GM12891 (cell line): ENCODE data around the gene ALKBH1.
"Not testable (repeated sequence)": the region's sequence is repeated elsewhere in the genome, so short reads cannot be mapped to it uniquely, and the experiment has no call there.

Experiments
- DNase-seq: peaks from one replicate; pipeline ENCODE4 v3.0.0; 2011; ENCODE audit warnings: low spot score; ENCODE audit not compliant: insufficient read length
- FAIRE-seq: peaks from 2 replicates; lab custom pipeline; 2011; peaks lifted over from hg19 to GRCh38; lab: Jason Lieb, UNC
- PAX5 ChIP-seq: IDR thresholded peaks from 2 replicates; pipeline ENCODE4 v1.6.1; 2011; ENCODE audit warnings: low read length, moderate library complexity, mild to moderate bottlenecking; ENCODE audit not compliant: insufficient read depth, severe bottlenecking
- POLR2A ChIP-seq: IDR thresholded peaks from 2 replicates; pipeline ENCODE4 v1.6.1; 2011; ENCODE audit warnings: low read depth, low read length, control low read depth
- POLR2AphosphoS5 ChIP-seq: IDR thresholded peaks from 2 replicates; pipeline ENCODE4 v1.6.1; 2011; ENCODE audit warnings: low read depth, low read length, control low read depth
- POU2F2 ChIP-seq: IDR thresholded peaks from 2 replicates; pipeline ENCODE4 v1.6.1; 2011; ENCODE audit warnings: low read depth, mild to moderate bottlenecking, control low read depth, low read length, moderate library complexity
- SPI1 ChIP-seq: IDR thresholded peaks from 2 replicates; pipeline ENCODE4 v1.6.1; 2011; ENCODE audit warnings: low read depth, low read length, control low read depth
- TAF1 ChIP-seq: IDR thresholded peaks from 2 replicates; pipeline ENCODE4 v1.6.1; 2011; ENCODE audit warnings: low read depth, low read length, control low read depth

The ALKBH1 gene

GRCh38 chr14:77648520-77649200 lies 59.2 kb downstream of the ALKBH1 start:
- DNase-seq (no peak), FAIRE-seq (no peak)
- TF ChIP-seq TAF1 (no peak), POLR2AphosphoS5 (no peak), POLR2A (no peak), SPI1 (no peak), POU2F2 (no peak), PAX5 (no peak)

- DNase-seq (no peak), FAIRE-seq (no peak)
- no peak for TF ChIP-seq POLR2AphosphoS5
- no peak for TF ChIP-seq TAF1
- TF ChIP-seq POLR2A, result no peak
- TF ChIP-seq POU2F2, result no peak
- TF ChIP-seq SPI1, result no peak
- no peak for TF ChIP-seq PAX5
These were observed 60.0 kb downstream of the ALKBH1 start for GRCh38 chr14:77647853-77648252.

DNA sequence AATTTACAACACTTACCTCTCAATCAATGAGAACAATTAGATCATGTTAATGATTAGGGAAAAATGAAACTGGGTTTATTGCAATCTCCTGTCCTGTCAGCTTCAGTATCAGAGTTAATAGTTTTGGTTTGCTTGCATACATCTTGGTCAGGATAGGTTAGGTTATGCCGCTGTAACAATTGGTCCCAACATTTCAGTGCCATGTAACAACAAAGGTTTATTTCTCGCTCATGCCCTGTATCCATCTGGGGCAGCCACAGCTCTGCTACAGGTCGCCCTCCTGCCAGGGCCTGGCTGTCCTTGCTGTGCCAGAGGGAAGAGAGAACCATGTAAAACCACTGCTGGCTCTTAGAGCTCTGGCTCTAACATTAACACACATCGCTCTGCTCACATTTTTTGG lies 60.9 kb downstream of the ALKBH1 start:
- FAIRE-seq, result no peak
- TF ChIP-seq POLR2AphosphoS5, result no peak
- DNase-seq, result no peak

DNA sequence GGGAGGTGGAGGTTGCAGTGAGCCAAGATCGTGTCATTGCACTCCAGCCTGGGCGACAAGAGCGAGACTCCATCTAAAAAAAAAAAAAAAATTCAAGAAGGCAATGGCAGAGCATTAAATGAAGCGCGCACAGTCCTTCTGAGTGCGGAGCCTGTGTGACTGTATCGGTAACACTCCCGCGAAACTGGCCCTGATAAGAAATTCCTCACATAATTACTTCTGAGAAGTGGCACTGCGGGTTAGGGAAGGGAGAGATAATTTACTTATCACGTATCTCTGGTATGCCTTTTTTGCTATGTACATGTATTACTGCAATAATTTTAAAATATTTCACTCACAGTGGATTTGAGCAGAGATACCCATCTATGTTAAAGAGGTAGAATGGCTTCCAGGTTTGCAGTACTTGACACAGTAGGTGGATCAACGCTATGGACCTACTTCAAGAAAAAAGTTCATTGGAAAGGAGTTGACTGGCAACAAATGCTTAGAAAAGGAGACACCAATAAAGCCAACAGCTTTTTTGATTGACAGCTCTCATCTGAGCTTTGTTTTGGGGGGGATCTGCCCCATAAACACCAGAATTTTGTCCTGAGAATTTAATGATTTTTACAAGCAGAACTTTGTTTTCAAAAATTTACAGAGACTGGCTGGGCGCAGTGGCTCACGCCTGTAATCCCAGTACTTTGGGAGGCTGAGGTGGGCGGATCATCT lies 62.1 kb downstream of the ALKBH1 start:
- TF ChIP-seq TAF1 (no peak), POU2F2 (no peak), SPI1 (no peak), PAX5 (no peak), POLR2AphosphoS5 (no peak), POLR2A (no peak)
- DNase-seq (no peak), FAIRE-seq (no peak)

DNA sequence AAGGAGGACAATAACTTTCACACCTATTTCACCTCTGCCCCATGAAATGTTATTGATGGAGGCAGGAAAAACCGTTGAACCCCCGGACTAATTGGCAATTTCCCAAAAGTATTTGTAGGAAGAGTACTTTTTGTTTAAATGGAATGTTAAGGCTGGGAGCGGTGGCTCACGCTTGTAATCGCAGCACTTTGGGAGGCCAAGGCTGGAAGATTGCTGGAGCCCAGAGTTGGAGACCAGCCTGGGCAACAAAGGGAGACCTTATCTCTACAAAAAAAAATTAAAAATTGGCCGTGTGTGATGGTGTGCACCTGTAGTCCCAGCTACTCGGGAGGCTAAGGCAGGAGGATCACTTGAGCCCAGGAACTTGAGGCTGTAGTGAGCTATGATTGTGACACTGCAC lies 65.4 kb downstream of the ALKBH1 start:
- no peak for FAIRE-seq
- no peak for TF ChIP-seq PAX5
- no peak for TF ChIP-seq TAF1
- TF ChIP-seq POU2F2, result no peak
- no peak for TF ChIP-seq SPI1
- TF ChIP-seq POLR2A, result no peak
- no peak for TF ChIP-seq POLR2AphosphoS5
- DNase-seq, result no peak

- no peak for DNase-seq
- no peak for TF ChIP-seq POLR2AphosphoS5
- TF ChIP-seq SPI1, result peak; percentile 81
- no peak for FAIRE-seq
These were observed 66.1 kb downstream of the ALKBH1 start for GRCh38 chr14:77641534-77642341.

DNA sequence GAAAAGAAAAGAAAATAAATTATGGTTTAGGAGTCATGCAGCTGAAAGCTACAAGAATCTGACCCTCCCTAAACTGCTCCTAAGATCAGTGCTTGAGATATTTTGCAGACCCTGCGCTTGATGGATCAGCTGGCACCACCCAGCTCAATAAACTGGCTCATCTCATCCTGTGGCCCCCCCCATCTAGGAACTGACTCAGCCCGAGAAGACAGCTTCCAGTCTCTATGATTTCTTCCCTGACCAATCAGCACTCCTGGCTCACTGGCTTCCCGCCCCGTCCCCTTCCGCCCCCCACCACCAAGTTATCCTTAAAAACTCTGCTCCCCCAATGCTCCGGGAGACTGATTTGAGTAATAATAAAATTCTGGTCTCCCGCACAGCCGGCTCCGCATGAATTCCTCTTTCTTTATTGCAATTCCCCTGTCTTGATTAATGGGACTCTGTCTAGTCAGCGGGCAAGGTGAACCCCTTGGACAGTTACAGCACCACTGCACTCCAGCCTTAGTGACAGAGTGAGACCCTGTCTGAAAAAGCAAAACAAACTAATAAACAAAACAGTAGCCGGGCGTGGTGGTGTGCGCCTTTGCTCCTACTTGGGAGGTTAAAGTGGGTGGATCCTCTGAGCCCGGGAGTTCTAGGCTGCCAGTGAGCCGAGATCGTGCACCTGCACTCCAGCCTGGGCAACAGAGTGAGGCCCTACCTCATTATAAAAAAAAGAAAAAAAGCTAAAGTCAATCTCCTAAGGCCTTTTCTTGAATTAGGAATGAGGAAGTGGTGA lies 66.9 kb downstream of the ALKBH1 start:
- FAIRE-seq (no peak), DNase-seq (no peak)
- TF ChIP-seq POU2F2 (no peak), POLR2A (no peak), SPI1 (no peak), PAX5 (no peak), POLR2AphosphoS5 (no peak), TAF1 (no peak)

DNA sequence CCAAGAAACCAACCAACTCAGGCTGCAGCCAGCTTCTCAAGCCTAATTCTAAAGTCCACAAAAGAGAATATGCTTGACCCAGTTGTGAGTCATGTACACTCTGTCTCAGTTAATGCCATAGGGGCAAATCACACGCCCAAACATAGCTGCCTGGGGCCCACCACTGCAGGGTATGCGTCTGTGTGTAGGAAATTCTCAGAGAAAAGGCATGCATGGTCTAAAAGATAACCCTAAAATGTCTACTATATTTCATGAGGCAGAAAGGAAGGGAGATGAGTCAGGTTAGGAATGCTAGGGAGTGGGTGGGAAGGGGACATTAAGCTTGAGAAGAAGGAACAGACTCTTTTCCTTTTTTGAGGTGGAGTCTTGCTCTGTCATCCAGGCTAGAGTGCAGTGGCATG lies 69.1 kb downstream of the ALKBH1 start:
- DNase-seq, result no peak
- no peak for FAIRE-seq
- TF ChIP-seq POLR2A (no peak), POU2F2 (no peak), TAF1 (no peak)

GRCh38 chr14:77635869-77636268 lies 72.0 kb downstream of the ALKBH1 start:
- not testable (repeated sequence) for FAIRE-seq, DNase-seq

DNA sequence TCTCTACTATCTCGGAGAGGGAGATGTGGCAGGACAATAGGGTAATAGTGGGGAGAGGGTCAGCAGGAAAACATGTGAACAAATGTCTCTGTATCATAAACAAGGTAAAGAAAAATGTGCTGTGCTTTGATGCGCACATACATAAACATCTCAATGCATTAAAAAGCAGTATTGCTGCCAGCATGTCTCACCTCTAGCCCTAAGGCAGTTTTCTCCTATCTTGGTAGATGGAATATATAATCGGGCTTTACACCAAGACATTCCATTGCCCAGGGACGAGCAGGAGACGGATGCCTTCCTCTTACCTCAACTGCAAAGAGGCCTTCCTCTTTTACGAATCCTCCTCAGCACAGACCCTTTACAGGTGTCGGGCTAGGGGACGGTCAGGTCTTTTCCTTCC lies 72.4 kb downstream of the ALKBH1 start:
- FAIRE-seq, DNase-seq: not testable (repeated sequence)
